Endothelial cell of umbilical vein (primary cell): ENCODE results near the gene FOXN1. TPM values are rescaled to one million over a fixed set of nuclear protein-coding genes. Genes with fewer than 3 reads are reported as not detected.

Experiments used
- BruUV-seq: library from RNA; stranded (reverse); fragments of 400-500 nt; replicated peaks from 2 replicates; lab custom pipeline; 2021; lab: Mats Ljungman, UMichigan
- CTCF ChIA-PET: fragments of 300-600, 350-600 bp; sonication (Branson Sonifier 250); formaldehyde crosslinking; loops from one replicate; lab custom pipeline; 2021; ENCODE audit warnings: antibody characterized with exemption, inconsistent platforms; lab: Charles Lee
- POLR2A ChIA-PET: fragments of 300-600, 350-600 bp; sonication (Branson Sonifier 250); formaldehyde crosslinking; loops from one replicate; lab custom pipeline; 2021; ENCODE audit warnings: antibody characterized with exemption, inconsistent platforms; lab: Charles Lee
- DNase-seq: peaks from one replicate; pipeline ENCODE4 v3.0.0-alpha.2; 2011; ENCODE audit warnings: low read depth, low spot score
- FAIRE-seq: peaks from 2 replicates; lab custom pipeline; 2011; peaks lifted over from hg19 to GRCh38; lab: Jason Lieb, UNC
- H2AFZ ChIP-seq: 2 replicates; pipeline ENCODE4 v1.6.0; 2012; ENCODE audit warnings: low read depth, low read length, control low read depth, inconsistent platforms
- H3K27ac ChIP-seq: 2 replicates; pipeline ENCODE4 v1.5.1; 2011; ENCODE audit warnings: low read depth, mild to moderate bottlenecking, control low read depth, low read length, moderate library complexity; ENCODE audit not compliant: insufficient read depth
- H3K27me3 ChIP-seq, 2 experiments: 2 replicates each; pipeline versions ENCODE4 v1.6.0 to v1.6.1; 2011; ENCODE audit warnings: low read length in 2 of 2, mixed read lengths in 1 of 2; ENCODE audit not compliant: control insufficient read depth in 2 of 2, insufficient read depth in 2 of 2
- H3K36me3 ChIP-seq, 2 experiments: 2 replicates in 1 of 2; 3 replicates in 1 of 2; pipeline ENCODE4 v1.5.1; 2011; ENCODE audit warnings: low read length in 2 of 2, mild to moderate bottlenecking in 1 of 2, moderate library complexity in 1 of 2; ENCODE audit not compliant: control insufficient read depth in 2 of 2, insufficient read depth in 2 of 2; ENCODE audit errors: extremely low read depth in 1 of 2
- H3K4me1 ChIP-seq: 3 replicates; pipeline ENCODE4 v1.5.1; 2011; ENCODE audit warnings: mild to moderate bottlenecking, low read length; ENCODE audit not compliant: control insufficient read depth, insufficient read depth; ENCODE audit errors: extremely low read depth
- H3K4me2 ChIP-seq: 2 replicates; pipeline ENCODE4 v1.6.1; 2011; ENCODE audit warnings: low read length, control low read depth, mixed read lengths; ENCODE audit not compliant: insufficient read depth
- H3K4me3 ChIP-seq, 3 experiments: fragments of 200-600 bp in 1 of 3; sonication (generic), shearing (Covaris generic) in 1 of 3; replicated peaks in 1 of 3; 2 replicates each; pipeline ENCODE4 v1.5.1; 2011 to 2016; ENCODE audit warnings: control low read depth in 3 of 3, low read length in 3 of 3, mild to moderate bottlenecking in 2 of 3, inconsistent platforms in 1 of 3, low read depth in 1 of 3, moderate library complexity in 1 of 3; ENCODE audit not compliant: insufficient read depth in 1 of 3
- H3K79me2 ChIP-seq: 2 replicates; pipeline ENCODE4 v1.6.0; 2012; ENCODE audit warnings: low read length, inconsistent platforms; ENCODE audit not compliant: control insufficient read depth, insufficient read depth
- H3K9ac ChIP-seq: replicated peaks from 2 replicates; pipeline ENCODE3; 2011; ENCODE audit warnings: low read length, control low read depth; ENCODE audit not compliant: insufficient read depth; ENCODE audit errors: extremely low read depth
- H3K9me1 ChIP-seq: replicated peaks from 3 replicates; pipeline ENCODE4 v1.6.0; 2011; ENCODE audit warnings: mild to moderate bottlenecking, low read length; ENCODE audit not compliant: control insufficient read depth, insufficient read depth; ENCODE audit errors: extremely low read depth
- H3K9me3 ChIP-seq: replicated peaks from 2 replicates; pipeline ENCODE4 v1.5.1; 2012; ENCODE audit warnings: low read length, inconsistent platforms; ENCODE audit not compliant: control insufficient read depth, insufficient read depth
- H4K20me1 ChIP-seq: replicated peaks from 2 replicates; pipeline ENCODE3; 2011; ENCODE audit warnings: mild to moderate bottlenecking, low read length; ENCODE audit not compliant: control insufficient read depth, insufficient read depth; ENCODE audit errors: extremely low read depth
- EZH2 ChIP-seq: IDR thresholded peaks from 2 replicates; pipeline ENCODE4 v1.6.1; 2012; ENCODE audit warnings: borderline replicate concordance, low read depth, mild to moderate bottlenecking, moderate library complexity, low read length, inconsistent platforms; ENCODE audit not compliant: severe bottlenecking
- FOS ChIP-seq: IDR thresholded peaks from 2 replicates; pipeline ENCODE4 v1.6.1; 2011; ENCODE audit warnings: mild to moderate bottlenecking, low read length, moderate library complexity, borderline replicate concordance; ENCODE audit not compliant: insufficient read depth
- GATA2 ChIP-seq: IDR thresholded peaks from 2 replicates; pipeline ENCODE4 v1.7.0; 2011; ENCODE audit warnings: low read depth, mild to moderate bottlenecking, moderate library complexity, mixed read lengths, low read length; ENCODE audit not compliant: insufficient read length, insufficient read depth
- JUN ChIP-seq: IDR thresholded peaks from 2 replicates; pipeline ENCODE4 v1.6.1; 2011; ENCODE audit warnings: borderline replicate concordance, low read depth; ENCODE audit not compliant: insufficient read length, insufficient read depth
- MYC ChIP-seq: IDR thresholded peaks from one replicate; pipeline ENCODE4 v1.6.1; 2011; ENCODE audit warnings: mild to moderate bottlenecking, low read depth, low read length
- POLR2A ChIP-seq: IDR thresholded peaks from 2 replicates; pipeline ENCODE4 v1.6.1; 2012; ENCODE audit warnings: low read depth, mild to moderate bottlenecking, control low read depth, low read length
- POLR2AphosphoS5 ChIP-seq: IDR thresholded peaks from 2 replicates; pipeline ENCODE4 v1.6.1; 2012; ENCODE audit warnings: low read depth, mild to moderate bottlenecking, control low read depth, low read length, moderate library complexity; ENCODE audit not compliant: insufficient read depth
- dilution Hi-C: fragments of 300-500 bp; cut with MboI; formaldehyde crosslinking; loops from one replicate; pipeline ENCODE4 v1.15.0; 2019; ENCODE audit warnings: low sequenced_read_pairs; ENCODE audit not compliant: extremely low pct_ligation_motif_present
- intact Hi-C: fragments of 100-400 bp; cut with micrococcal nuclease; formaldehyde crosslinking; loops from one replicate; pipeline ENCODE4 v1.10.0; 2022
- polyA plus RNA-seq, 4 experiments: library from polyadenylated mRNA; depleted of rRNA in 3 of 4; stranded (reverse) in 3 of 4; unstranded in 1 of 4; fragments of >200 nt; gene quantifications; 2 replicates each; pipeline versions ENCODE4 v1.2.1 to v1.2.3, GENCODE V29; 2011 to 2012; ENCODE audit warnings: missing spikeins in 1 of 4
- total RNA-seq: library from RNA; stranded (reverse); gene quantifications from 2 replicates; pipeline ENCODE4 v1.2.3, GENCODE V29; 2021
- TF ChIP-seq, protein P1 (sequence below): IDR thresholded peaks from 2 replicates; pipeline ENCODE4 v1.6.1; 2011; ENCODE audit not compliant: insufficient read depth, insufficient read length
- TF ChIP-seq, protein P2 (sequence below), 2 donors: IDR thresholded peaks; 1 replicate in 1 of 2; 2 replicates in 1 of 2; pipeline ENCODE4 v1.5.1; 2011; ENCODE audit warnings: low read length in 2 of 2, mild to moderate bottlenecking in 2 of 2, moderate library complexity in 2 of 2, control low read depth in 1 of 2, inconsistent platforms in 1 of 2, low read depth in 1 of 2; ENCODE audit not compliant: insufficient read depth in 1 of 2; ENCODE audit errors: extremely low read depth in 1 of 2

FOXN1 gene
- total and polyA plus RNA-seq, 2 donors (not counting 3 experiments of a cell fraction or from before 2014, with no cell fraction given), result not detected

DNA sequence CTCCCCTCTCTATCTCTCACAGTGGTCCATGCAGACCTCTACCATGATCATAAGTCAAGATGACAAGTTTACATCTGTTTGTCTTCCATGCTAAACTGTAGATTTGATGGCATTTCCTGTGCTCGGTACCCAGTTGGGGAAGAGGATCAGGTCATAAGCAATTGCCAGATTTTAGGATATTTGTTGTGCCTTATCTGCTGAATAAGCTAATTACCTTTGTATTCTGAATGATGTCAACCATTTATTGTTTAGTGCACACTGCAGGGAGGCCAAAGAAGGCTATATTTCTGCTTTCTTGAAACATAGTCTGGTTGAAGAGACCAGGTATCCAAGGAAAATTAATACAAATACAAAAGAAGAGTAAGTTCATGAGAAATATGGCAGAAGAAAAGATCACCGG, 76.4 kb downstream of the FOXN1 start:
- Histone ChIP-seq H3K36me3 (peaks cover 21 to 36% of the 10 kb centered on the region in 2 experiments), H3K27me3 (no peaks in the 10 kb centered on the region), H4K20me1 (no peaks in the 10 kb centered on the region), H3K79me2 (no peaks in the 10 kb centered on the region), H2AFZ (no peak overlapping the region), H3K4me1 (no peaks in the 10 kb centered on the region), H3K9me1 (no peaks in the 10 kb centered on the region), H3K9me3 (no peaks in the 10 kb centered on the region), H3K4me2 (no peak overlapping the region), H3K4me3 (no peak overlapping the region), H3K9ac (no peak overlapping the region), H3K27ac (no peak overlapping the region)
- dilution Hi-C loops, result no loop called here
- no TSS peak for BruUV-seq
- ChIA-PET CTCF (no interaction called here), POLR2A (no interaction called here)
- no peak for DNase-seq
- intact Hi-C loops, result no loop called here
- FAIRE-seq, result no peak
- no peak for TF ChIP-seq MYC
- no peak for TF ChIP-seq POLR2AphosphoS5
- no peak for TF ChIP-seq FOS
- TF ChIP-seq, protein P1, sequence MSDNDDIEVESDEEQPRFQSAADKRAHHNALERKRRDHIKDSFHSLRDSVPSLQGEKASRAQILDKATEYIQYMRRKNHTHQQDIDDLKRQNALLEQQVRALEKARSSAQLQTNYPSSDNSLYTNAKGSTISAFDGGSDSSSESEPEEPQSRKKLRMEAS, result no peak
- no peak for TF ChIP-seq POLR2A
- TF ChIP-seq GATA2, result no peak
- TF ChIP-seq, protein P2, sequence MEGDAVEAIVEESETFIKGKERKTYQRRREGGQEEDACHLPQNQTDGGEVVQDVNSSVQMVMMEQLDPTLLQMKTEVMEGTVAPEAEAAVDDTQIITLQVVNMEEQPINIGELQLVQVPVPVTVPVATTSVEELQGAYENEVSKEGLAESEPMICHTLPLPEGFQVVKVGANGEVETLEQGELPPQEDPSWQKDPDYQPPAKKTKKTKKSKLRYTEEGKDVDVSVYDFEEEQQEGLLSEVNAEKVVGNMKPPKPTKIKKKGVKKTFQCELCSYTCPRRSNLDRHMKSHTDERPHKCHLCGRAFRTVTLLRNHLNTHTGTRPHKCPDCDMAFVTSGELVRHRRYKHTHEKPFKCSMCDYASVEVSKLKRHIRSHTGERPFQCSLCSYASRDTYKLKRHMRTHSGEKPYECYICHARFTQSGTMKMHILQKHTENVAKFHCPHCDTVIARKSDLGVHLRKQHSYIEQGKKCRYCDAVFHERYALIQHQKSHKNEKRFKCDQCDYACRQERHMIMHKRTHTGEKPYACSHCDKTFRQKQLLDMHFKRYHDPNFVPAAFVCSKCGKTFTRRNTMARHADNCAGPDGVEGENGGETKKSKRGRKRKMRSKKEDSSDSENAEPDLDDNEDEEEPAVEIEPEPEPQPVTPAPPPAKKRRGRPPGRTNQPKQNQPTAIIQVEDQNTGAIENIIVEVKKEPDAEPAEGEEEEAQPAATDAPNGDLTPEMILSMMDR (IDR thresholded peaks at IDR 0.05; ENCODE audit: extremely low read depth in 1 of 2, insufficient read depth in 1 of 2, low read depth in 1 of 2, low read length in 2 of 2), result no peak
- TF ChIP-seq EZH2, result no peak
- TF ChIP-seq JUN, result no peak
